NCI-H2171 treated with DMSO at 0.1 percent for 48 hours (cell line): ENCODE data around the gene ADRA1B.
"Not testable (repeated sequence)": the region's sequence is repeated elsewhere in the genome, so short reads cannot be mapped to it uniquely, and the experiment has no call there.

Experiments used
- DNase-seq: peaks from one replicate; lab custom pipeline; 2025; lab: John Stamatoyannopoulos, UW

The ADRA1B gene

DNA sequence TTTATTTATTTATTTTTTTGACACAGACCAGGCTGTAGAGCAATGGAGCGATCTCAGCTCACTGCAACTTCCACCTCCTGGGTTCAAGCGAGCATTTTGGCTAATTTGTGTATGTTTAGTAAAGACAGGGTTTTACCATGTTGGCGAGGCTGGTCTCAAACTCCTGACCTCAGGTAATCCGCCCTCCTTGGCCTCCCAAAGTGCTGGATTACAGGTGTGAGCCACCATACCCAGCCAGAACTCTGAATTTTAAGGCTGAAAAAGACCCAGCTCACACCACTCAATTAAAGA lies 49.5 kb downstream of the ADRA1B start:
- not testable (repeated sequence) for DNase-seq

DNA sequence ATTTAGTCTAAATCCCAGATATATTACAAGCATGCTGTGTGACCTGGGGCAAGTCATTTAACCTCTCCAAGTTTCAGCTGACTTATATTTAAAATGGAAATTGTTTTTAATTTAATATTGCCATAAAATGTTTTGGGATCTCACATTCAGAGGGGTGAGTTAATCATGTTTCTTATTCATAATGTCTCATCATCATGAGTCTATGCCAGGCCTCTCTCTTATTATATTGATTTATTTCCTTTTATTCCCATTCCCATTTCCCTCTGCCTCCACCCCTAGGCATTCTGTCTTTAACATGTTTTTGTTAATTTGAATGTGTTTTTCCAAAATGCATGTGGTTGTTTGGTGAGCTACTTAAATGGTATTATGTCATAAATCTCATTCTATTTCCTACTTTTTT lies 53.7 kb downstream of the ADRA1B start:
- no peak for DNase-seq

DNA sequence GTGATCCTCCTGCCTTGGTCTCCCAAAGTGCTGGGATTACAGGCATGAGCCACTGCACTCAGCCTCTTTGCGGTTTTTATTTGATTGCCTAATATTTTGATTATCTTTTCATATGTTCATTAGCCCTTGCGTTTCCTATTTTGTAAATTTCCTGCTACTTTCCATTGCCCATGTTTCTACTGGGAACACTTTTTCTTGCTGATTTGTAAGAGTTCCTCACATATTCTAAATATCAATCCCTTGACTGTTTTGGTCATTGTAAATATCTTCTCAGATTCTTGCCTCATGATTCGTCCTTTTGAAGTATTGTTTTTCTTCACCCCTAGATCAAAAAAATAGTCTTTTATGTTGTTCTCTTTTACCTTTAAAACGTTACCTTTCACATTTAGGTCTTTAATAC lies 54.8 kb downstream of the ADRA1B start:
- no peak for DNase-seq

DNA sequence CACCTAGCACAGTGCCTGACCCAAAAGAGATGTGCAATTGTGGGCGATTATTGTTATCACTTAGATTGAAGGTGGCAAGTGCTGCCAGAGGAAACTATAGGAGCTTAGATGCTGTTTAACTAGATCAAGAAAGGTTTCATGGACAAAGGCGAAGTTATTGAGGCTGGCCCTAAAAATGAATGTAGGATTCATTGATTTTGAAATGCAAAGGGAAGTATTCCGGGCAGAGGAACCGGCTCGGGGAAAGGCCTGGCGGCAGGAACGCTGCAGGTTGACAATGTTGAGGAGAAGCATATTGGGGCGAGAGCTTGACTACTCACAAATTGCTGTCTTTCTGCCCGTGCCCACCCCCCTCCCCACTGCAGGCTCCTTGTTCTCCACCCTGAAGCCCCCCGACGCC lies 55.2 kb downstream of the ADRA1B start:
- no peak for DNase-seq

DNA sequence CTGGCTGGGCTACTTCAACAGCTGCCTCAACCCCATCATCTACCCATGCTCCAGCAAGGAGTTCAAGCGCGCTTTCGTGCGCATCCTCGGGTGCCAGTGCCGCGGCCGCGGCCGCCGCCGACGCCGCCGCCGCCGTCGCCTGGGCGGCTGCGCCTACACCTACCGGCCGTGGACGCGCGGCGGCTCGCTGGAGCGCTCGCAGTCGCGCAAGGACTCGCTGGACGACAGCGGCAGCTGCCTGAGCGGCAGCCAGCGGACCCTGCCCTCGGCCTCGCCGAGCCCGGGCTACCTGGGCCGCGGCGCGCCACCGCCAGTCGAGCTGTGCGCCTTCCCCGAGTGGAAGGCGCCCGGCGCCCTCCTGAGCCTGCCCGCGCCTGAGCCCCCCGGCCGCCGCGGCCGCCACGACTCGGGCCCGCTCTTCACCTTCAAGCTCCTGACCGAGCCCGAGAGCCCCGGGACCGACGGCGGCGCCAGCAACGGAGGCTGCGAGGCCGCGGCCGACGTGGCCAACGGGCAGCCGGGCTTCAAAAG lies 55.7 kb downstream of the ADRA1B start:
- DNase-seq, result no peak

DNA sequence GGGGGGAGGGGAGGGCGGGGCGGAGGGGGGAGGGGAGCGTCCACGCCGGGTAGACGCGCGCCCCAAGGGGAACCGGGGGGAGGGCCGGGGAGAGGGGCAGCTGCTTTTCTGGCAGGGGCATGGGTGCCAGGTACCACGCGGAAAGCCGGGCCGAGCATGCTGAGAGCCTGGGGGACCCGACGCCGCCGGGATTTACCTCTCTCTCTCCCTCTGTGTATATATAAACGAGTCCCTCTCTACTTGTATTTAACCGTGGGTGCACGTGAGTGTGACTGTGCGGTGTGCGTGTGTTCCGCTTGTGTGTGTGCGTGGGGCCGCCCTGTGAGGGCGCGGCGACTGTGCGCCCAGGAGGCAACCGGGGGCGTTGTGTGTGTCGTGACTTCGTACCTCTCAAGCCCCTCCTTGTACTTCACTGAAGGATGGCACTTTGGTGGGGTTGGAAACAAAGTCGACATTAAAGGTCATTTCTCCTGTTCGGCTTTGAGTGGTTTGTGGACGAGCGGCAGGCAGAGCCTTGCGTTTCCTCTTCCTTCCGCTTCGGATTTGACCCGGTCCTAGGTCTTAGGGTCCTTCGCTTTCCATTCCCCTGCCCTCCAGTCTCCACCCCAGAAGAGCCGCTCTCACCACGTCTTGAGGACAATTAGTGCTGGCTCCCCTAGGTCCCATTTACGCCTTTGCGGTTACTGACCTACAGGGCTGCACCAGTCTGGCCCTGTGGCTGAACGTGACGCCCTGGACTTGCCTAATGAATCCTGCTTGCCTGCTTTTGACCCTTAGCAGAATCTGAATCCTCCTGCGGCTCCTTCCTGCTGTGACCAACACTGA lies 56.5 kb downstream of the ADRA1B start:
- DNase-seq, result no peak

DNA sequence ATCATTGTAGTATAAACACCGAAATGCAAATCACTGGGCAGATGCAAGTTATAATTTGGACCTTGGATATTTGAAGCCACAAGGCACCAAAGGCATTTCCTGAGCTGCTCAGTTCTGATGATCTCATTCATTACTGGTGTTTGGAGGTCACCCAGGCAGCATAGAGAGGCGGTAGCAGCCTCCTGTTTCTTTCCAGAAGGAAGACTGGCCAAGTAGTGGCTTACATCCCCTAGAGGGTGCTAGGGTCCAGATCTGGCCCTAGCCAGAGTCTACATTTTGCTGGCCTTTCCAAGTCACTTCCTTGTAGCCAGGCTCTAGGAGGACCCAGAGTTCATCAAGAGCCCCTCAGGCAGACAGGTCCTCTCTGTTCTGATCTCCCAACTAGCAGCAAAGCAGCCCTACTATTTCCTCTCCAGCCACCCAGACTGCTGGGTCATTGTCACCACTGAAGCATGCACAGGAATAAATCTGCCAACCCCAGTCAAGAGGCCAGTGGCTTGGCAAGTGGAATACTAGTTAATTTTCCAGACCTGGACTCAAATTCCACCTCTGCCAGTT lies 59.3 kb downstream of the ADRA1B start:
- no peak for DNase-seq

DNA sequence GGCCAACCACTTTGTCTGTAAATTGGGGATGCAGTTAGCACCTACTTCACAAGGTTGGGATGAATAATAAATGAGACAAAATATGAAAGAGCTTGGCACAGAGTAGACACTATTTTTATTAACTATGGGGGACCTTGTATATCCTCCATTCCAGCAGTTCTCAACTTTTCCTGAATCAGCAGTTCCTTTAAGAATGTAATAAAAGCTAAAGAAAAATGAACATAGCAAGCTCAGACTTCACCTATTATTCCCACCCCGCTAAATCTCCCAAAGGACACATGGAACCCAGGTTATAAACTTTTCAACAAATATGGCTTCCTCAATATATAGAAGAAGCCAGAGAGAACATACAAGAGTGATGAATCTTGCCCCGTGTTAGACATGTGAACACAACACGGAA lies 60.6 kb downstream of the ADRA1B start:
- DNase-seq, result no peak

DNA sequence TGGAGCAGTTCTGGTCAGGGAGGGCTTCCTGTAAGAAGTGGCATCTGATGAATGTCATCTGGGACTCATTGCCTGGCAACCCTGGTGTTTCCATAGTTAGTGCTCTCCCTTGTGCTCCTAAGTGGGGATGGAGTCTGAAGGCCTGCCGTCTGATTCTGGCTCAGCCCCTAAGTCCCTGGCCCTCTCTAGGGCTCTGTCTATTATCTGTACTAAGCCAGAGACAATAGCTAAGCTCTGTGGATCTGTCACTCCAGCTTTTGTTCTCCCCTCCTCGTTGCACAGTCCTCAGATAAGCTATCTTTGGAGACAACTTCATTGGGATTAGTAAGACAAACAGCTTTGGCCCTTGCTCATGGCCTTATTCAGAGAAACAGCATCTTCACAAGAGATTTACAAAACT lies 62.1 kb downstream of the ADRA1B start:
- DNase-seq, result no peak

DNA sequence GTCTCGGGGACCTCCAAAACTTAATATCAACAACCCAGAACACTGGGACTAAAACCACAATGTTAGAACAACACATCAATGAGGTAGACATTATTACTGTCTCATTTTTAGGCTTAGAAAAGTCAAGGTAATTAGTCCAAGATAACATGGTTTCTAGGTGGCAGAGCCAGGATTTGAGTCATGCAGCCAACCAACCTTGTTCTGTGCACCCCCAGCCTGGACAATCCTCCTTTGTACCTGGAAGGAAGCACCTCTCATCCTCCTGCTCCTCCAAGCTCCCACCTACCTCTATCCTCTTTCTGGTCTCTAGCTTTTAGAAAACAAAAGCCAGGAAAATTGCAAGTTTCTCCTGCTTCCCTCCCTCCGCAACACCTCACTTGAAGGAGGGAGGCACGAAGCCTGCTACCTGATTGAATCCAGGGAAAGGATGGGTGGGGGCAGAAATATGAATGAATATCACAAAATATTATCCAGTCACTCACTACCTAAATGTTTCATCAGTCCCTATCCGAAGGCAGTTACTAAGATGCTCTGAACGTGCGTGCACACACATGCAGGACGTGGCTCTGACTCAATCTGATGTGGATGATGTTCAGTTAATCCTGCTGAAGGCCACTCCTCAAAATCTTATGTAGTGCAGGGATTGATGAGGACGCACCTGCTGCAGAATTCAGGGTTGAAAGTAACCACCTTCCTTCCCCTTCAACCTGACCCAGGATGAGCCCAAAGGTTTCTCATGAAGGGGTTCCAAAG lies 66.3 kb downstream of the ADRA1B start:
- no peak for DNase-seq

DNA sequence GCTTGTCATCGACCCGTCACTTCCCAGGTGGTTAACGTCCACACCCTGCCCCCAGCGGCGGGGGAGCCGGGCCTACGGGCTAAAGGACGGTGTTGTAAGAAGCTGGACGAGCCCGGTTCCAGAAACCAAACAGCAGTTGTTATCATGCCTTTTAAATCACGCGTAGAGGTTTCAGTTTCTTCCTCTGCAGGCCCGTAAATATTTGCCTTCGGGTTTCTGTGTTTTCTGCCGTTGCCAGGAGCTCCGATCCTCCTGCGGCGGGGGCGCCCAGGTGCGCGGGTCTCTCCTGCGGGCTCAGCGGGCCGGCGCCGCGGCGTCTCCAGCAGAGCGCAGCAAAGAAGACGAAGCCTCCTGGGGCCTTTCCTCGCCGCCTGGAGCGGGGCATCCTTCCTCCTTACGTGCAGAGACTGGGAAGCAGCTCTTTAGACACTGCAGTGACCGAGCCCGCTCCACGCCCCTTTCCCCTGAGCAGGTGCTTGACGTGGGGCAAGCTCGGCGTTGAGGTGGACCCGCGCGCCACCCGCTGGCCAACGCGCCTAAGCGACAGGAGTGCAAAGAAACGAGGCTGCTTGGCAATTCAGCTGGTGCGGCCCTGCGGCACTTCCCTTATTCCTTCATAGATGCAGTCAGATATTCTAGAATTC lies 70.9 kb downstream of the ADRA1B start:
- DNase-seq, result peak; percentile 61

DNA sequence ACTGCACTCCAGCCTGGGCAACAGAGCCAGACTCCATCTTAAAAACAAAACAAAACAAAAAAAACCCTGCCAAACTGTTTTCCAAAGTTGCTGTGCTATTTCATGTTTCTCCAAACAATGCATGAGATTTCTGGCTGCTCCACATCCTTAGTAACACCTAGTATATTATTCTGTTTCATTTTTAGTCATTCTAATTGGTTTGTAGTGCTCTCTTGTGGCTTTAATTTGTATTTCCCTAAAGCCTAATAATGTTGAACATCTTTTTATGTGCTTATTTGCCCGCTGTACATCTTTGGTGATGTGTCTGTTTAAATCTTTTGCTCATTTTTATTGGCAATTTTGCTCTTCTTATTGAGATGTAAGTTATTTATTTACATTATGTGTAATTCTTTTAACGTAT lies 74.2 kb downstream of the ADRA1B start:
- no peak for DNase-seq

DNA sequence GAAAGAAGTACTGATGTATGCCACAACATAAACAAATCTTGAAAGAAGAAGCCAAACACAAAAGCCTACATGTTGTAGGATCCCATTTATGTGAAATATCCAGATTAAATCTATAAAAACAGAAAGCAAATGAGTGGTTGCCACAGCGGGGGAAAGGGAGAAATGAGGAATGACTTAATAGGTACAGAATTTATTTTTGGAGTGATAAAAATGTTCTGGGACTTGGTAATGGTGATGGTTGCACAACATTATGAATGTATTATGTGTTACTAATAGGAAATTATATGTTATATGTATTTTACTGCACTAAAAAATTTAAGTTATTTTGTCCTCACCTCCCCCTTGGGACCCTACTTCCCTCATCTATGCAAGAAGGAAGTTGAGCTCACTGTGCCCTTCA lies 76.3 kb downstream of the ADRA1B start:
- no peak for DNase-seq

DNA sequence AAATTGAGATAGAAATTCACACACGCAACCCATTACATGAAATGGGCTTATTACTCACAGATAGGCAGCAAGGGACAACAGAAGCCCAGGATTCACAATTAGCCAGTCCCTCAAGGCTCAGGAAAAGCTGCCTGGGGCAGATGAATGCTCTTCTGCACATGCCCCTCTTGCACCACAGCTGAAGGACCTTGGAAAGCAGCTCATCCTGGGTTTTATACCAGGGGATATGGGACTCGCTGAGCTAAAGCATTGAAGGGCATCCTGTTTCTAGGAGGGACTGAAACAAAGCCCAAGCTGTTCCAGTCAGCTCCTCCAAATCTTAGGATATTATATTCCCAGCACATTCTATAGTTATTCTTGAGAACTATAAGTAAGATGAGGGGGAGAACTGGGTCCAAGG lies 76.9 kb downstream of the ADRA1B start:
- DNase-seq, result no peak

DNA sequence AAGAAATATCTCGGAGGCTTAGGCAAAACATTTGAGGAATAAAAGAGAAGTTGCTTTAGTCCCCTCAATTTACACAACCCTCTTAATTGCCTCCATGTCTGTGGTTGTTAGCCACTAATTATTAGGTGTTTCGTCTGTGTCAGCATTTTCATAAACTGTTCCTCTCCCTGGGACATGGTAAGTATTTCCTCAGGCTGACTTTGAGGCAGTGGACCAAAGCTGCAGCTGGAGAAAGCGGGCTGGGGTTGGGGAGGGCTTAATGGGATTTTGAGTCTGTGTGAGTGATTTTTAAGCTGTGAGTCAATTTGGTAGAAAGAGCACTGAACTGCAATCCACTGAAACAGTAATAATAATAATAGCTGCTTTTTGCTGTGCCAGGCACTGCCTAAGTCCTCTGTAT lies 79.6 kb downstream of the ADRA1B start:
- no peak for DNase-seq

DNA sequence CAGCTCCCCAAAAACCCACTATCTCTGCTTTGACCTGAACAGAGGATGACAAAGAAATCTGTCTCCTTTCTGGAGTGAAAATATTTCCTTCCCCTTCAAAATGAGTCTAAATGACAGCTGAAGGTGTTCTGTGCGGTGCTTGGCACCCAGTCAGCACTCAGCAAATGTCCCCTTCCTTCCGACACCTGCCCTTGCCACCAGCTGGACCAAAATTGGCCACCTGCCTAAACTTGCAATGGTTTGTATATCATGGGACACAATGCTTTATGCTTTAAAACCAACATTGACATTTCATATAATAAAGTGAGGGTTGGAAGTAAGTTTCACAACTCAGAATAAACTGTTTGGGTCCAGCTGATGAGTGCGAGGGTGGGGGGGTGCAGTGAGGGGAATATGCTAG lies 85.2 kb downstream of the ADRA1B start:
- no peak for DNase-seq

DNA sequence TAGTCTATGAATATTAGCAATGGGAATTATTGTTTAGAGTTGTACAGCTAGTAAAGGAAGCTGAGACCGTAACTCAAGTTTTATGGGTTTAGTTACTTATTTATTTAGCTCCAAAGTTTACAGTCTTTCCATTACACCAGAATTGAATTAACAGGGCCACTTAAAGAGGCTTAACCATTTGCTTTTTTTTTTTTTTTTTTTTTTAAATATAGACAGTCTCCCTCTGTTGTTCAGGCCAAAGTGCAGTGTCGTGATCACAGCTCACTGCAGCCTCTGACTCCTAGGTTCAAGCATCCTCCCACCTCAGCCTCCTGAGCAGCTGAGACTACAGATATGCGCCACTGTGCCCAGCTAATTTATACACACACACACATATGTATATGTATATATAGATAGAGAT lies 91.2 kb downstream of the ADRA1B start:
- no peak for DNase-seq

DNA sequence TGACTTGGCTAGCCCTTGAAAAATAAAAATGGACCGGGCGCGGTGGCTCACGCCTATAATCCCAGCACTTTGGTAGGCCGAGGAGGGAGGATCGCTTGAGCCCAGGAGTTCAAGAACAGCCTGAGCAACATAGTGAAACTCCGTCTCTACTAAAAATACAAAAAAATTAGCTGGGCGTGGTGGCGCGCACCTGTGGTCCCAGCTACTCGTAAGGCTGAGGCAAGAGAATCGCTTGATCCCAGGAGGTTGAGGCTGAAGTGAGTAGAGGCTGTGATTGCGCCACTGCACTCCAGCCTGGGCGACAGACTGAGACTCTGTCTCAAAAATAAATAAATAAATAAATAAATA lies 92.2 kb downstream of the ADRA1B start:
- not testable (repeated sequence) for DNase-seq

DNA sequence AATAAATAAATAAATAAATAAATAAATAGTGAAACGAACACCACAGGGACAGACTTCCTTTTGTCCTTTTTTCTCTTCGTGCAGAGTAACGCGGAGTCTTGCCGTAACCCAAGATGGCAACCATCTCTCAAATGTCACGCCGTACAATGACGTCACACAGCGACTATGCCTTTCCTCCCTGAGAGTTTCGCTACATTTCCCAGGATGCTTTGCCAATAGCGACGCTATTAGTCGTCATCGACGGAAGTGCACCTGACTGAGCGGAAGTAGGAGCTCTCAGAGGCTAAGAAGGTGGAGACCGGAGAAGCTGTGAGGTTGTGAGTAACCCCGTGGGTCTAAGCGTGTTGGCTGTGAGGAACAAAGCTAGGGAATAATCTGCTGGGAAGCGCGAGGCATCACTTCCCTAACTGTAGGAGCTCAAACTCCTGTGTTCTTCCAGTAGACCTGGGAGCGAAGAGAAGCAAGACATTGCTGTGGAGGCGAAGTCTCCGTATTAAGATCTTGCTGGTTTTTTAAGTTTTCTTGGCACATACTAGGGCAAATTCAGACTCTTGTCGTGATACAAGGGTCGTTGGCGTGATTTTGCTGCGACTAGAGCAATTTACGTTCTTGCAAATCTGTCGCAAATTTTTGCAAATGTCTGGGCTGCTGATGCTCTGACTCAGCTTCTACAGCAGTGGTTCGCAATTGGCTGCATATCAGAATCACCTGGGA lies 92.8 kb downstream of the ADRA1B start, which contains the start of gene TTC1:
Gene TTC1 (plus strand): TSS at position 263 of the 714 bp plus-strand sequence. CDS start 1,390 bp downstream, outside the sequence.
- peak; percentile 94 for DNase-seq

DNA sequence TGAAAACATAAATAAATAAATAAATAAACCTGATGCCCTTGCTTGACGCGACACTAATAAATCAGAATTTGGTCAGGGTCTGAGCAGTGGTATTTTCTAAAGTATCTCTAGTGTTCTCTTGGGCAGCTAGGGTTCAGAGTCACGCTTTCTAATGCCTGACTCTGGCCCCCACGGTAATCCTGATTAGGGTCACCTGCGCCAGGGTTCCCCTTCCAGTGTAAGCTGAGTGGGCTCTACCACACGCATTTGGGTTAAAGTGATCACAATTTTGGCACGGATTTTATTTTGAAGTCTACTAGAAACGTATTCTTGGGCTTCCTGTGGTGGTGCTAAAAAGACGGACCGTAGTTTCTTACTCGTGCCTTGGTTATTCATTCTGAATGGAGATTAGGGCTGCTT lies 93.3 kb downstream of the ADRA1B start:
- DNase-seq, result no peak

DNA sequence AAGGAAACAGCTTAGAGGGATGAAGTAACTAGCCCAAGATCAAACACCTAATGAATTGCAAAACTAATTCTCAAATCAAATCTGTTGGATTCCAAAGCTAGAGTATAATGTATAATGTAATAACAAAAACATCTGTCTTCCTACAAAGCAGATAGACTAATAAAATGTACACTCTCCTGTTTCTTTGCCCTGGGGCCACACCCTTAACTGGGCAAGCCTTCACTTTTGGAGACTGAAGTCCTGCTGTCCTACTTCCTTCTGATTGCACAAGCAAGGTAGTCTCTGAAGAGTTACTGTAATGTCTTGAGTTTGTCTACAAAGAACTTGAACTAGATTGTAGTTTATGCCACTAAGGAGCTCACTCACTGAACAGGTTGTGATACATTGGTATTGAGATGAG lies 95.2 kb downstream of the ADRA1B start:
- DNase-seq, result no peak

DNA sequence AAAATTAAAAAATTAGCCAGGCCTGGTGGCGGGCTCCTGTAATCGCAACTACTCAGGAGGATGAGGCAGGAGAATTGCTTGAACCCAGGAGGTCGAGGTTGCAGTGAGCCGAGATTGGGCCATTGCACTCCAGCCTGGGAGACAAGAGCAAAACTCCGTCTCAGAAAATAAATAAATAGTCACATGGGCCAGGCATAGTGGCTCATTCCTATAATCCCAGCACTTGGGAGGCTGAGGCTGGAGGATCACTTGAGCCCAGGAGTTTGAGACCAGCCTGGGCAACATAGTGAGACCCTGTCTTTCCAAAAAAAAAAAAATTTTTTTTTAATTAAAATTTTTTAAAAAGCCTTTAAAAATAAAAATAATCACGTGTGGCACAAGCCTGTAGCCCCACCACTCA lies 97.9 kb downstream of the ADRA1B start:
- DNase-seq, result not testable (repeated sequence)
